SW 1271 (cell line): ENCODE results near the gene EPHA8.

Experiments
- DNase-seq, 2 experiments: peaks; one replicate each; lab custom pipeline; 2025; lab: John Stamatoyannopoulos, UW

Gene EPHA8

GRCh38 chr1:22646384-22646783, 83.1 kb downstream of the EPHA8 start:
- DNase-seq: no peak

DNA sequence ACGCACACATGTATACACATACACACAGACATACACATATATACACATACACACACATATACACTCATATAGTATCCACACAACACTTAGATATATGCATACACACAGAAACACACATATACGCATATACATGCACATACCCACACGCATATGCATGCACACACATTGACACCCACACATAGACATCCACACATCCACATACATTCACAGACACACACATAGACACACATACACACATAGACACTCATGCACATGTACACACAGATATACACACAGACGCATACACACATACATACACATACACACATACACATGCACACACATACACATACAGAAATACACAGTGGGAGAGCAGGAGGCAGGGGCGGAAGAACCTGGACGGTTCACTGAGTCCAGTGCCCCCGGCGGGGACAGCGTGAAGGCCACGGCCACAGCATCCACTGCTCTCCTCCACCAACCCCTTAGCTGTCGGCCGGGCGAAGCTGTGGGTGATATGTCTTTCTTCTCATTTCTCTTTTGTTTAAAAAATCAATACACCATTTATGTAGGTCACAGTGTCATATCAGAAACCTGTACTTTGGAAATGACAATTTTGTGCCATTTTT, 86.9 kb downstream of the EPHA8 start:
- DNase-seq: no peak

- DNase-seq: no peak
Measured at GRCh38 chr1:22651941-22652856, 88.9 kb downstream of the EPHA8 start.

GRCh38 chr1:22652881-22653316, 89.6 kb downstream of the EPHA8 start, which contains the start of gene C1QB:
C1QB (plus strand) TSS chr1:22653236; CDS start chr1:22659463, 6,227 bp downstream.
- DNase-seq: no peak
